OCI-LY3 (cell line): ENCODE measurements around the gene CD101.

Experiments used
- EZH2phosphoT487 ChIP-seq: fragments of 200-600 bp; shearing (Covaris generic); IDR thresholded peaks from 2 replicates; pipeline ENCODE4 v1.6.1; 2018; ENCODE audit warnings: antibody characterized with exemption, mixed run types, low read depth
- TF ChIP-seq, protein P1 (sequence below): fragments of 200-600, 300-600 bp; sonication (generic); IDR thresholded peaks from 2 replicates; pipeline ENCODE4 v1.5.1; 2014; ENCODE audit warnings: antibody characterized with exemption, low read length, low read depth

DNA sequence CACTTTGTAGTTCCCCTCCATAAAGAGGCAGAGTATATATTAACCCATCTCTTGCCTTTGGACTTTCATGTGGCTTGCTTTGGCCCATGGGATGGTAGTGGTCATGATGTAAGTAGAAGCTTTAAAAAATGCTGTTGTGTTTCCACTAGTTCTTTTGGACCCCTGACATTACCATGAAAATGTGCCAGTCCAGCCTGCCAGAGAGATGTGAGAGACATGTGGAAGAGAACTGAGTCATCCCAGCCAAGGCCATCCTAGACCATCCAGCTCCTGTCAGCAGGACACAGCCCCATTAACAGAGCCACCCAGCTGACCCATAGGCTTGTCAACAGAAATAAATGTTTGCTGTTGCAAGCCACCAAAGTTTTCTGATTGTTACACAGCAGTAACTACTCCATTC is 3.9 kb upstream of the CD101 start:
- TF ChIP-seq, protein P1, sequence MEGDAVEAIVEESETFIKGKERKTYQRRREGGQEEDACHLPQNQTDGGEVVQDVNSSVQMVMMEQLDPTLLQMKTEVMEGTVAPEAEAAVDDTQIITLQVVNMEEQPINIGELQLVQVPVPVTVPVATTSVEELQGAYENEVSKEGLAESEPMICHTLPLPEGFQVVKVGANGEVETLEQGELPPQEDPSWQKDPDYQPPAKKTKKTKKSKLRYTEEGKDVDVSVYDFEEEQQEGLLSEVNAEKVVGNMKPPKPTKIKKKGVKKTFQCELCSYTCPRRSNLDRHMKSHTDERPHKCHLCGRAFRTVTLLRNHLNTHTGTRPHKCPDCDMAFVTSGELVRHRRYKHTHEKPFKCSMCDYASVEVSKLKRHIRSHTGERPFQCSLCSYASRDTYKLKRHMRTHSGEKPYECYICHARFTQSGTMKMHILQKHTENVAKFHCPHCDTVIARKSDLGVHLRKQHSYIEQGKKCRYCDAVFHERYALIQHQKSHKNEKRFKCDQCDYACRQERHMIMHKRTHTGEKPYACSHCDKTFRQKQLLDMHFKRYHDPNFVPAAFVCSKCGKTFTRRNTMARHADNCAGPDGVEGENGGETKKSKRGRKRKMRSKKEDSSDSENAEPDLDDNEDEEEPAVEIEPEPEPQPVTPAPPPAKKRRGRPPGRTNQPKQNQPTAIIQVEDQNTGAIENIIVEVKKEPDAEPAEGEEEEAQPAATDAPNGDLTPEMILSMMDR = no peak
- TF ChIP-seq EZH2phosphoT487 = no peak
